Trophoblast cell (in vitro differentiated cells and primary cell): Measurements from ENCODE around the gene DNAJC13.
"Not testable (repeated sequence)": the region's sequence is repeated elsewhere in the genome, so short reads cannot be mapped to it uniquely, and the experiment has no call there.

Source experiments
- DNase-seq, 2 donors: peaks; one replicate each; pipeline ENCODE4 v3.0.0-alpha.2; 2016
- H2AFZ ChIP-seq: 2 replicates; pipeline ENCODE4 v1.6.1; 2013; ENCODE audit warnings: low read length, moderate library complexity, mild to moderate bottlenecking; ENCODE audit not compliant: insufficient read depth, poor library complexity
- H2AK5ac ChIP-seq: 2 replicates; pipeline ENCODE4 v1.6.1; 2013; ENCODE audit warnings: mild to moderate bottlenecking, low read length
- H2BK120ac ChIP-seq: 2 replicates; pipeline ENCODE4 v1.6.1; 2013; ENCODE audit warnings: low read length, mild to moderate bottlenecking, moderate library complexity; ENCODE audit not compliant: insufficient read depth, poor library complexity
- H2BK12ac ChIP-seq: 2 replicates; pipeline ENCODE4 v1.6.1; 2013; ENCODE audit warnings: mild to moderate bottlenecking, low read length, moderate library complexity
- H2BK5ac ChIP-seq: 2 replicates; pipeline ENCODE4 v1.6.1; 2013; ENCODE audit warnings: low read length, low read depth, moderate library complexity, mild to moderate bottlenecking; ENCODE audit not compliant: poor library complexity
- H3K14ac ChIP-seq: 2 replicates; pipeline ENCODE4 v1.6.1; 2013; ENCODE audit warnings: mild to moderate bottlenecking, low read length
- H3K18ac ChIP-seq: 2 replicates; pipeline ENCODE4 v1.6.1; 2013; ENCODE audit warnings: mild to moderate bottlenecking, low read length
- H3K23ac ChIP-seq: 2 replicates; pipeline ENCODE4 v1.6.1; 2013; ENCODE audit warnings: low read length
- H3K27ac ChIP-seq: 2 replicates; pipeline ENCODE4 v1.5.1; 2013; ENCODE audit warnings: low read depth, mild to moderate bottlenecking, inconsistent platforms, low read length, moderate library complexity
- H3K27me3 ChIP-seq: 2 replicates; pipeline ENCODE4 v1.6.1; 2013; ENCODE audit warnings: inconsistent platforms, mild to moderate bottlenecking, low read length, moderate library complexity; ENCODE audit not compliant: insufficient read depth
- H3K36me3 ChIP-seq, 2 experiments: 1 replicate in 1 of 2; 2 replicates in 1 of 2; pipeline ENCODE4 v1.6.1; 2013; ENCODE audit warnings: low read length in 2 of 2, mild to moderate bottlenecking in 2 of 2, moderate library complexity in 1 of 2; ENCODE audit not compliant: insufficient read depth in 2 of 2, control insufficient read depth in 1 of 2
- H3K4ac ChIP-seq: 2 replicates; pipeline ENCODE4 v1.6.1; 2013; ENCODE audit warnings: low read depth, mild to moderate bottlenecking, low read length, moderate library complexity
- H3K4me1 ChIP-seq, 2 experiments: 1 replicate in 1 of 2; 2 replicates in 1 of 2; pipeline ENCODE4 v1.6.1; 2013; ENCODE audit warnings: low read length in 2 of 2, mild to moderate bottlenecking in 2 of 2, moderate library complexity in 1 of 2; ENCODE audit not compliant: insufficient read depth in 2 of 2, control insufficient read depth in 1 of 2
- H3K4me2 ChIP-seq: 2 replicates; pipeline ENCODE4 v1.6.1; 2013; ENCODE audit warnings: inconsistent platforms, mild to moderate bottlenecking, low read length, moderate library complexity
- H3K4me3 ChIP-seq: 2 replicates; pipeline ENCODE4 v1.5.1; 2013; ENCODE audit warnings: mild to moderate bottlenecking, low read depth, low read length, inconsistent platforms
- H3K79me1 ChIP-seq: one replicate; pipeline ENCODE4 v1.6.1; 2013; ENCODE audit warnings: low read length
- H3K79me2 ChIP-seq: 2 replicates; pipeline ENCODE4 v1.6.1; 2013; ENCODE audit warnings: low read length, mild to moderate bottlenecking; ENCODE audit not compliant: control insufficient read depth, insufficient read depth, poor library complexity
- H3K9ac ChIP-seq: 2 replicates; pipeline ENCODE4 v1.6.1; 2013; ENCODE audit warnings: mild to moderate bottlenecking, low read length
- H3K9me3 ChIP-seq: 2 replicates; pipeline ENCODE4 v1.6.1; 2013; ENCODE audit warnings: low read depth, mild to moderate bottlenecking, control low read depth, inconsistent platforms, low read length; ENCODE audit not compliant: insufficient read depth
- H4K12ac ChIP-seq: 2 replicates; pipeline ENCODE4 v1.6.1; 2013; ENCODE audit warnings: low read depth, mild to moderate bottlenecking, low read length, moderate library complexity
- H4K8ac ChIP-seq: 2 replicates; pipeline ENCODE4 v1.6.1; 2013; ENCODE audit warnings: low read depth, mild to moderate bottlenecking, low read length, moderate library complexity
- H4K91ac ChIP-seq: one replicate; pipeline ENCODE4 v1.6.1; 2013; ENCODE audit warnings: low read depth, mild to moderate bottlenecking, low read length, moderate library complexity
- WGBS: extraction: QIAGEN DNeasy Blood & Tissue Kit; methylation state at CpG from one replicate; pipeline ENCODE4 v1.1.7; 2013; ENCODE audit warnings: missing lambda C conversion rate; ENCODE audit not compliant: insufficient read length, insufficient coverage; ENCODE audit errors: extremely low coverage; 5-methylcytosine and 5-hydroxymethylcytosine counted together

DNAJC13 gene

GRCh38 chr3:132392675-132393074 is 24.6 kb upstream of the DNAJC13 start:
- H3K4ac ChIP-seq, H3K9me3 ChIP-seq, H3K4me1 ChIP-seq, H2BK12ac ChIP-seq, H3K79me1 ChIP-seq, H3K36me3 ChIP-seq, H2AK5ac ChIP-seq, H2BK5ac ChIP-seq, H2BK120ac ChIP-seq, H4K8ac ChIP-seq, H3K14ac ChIP-seq, H3K23ac ChIP-seq, H3K27me3 ChIP-seq, DNase-seq, H2AFZ ChIP-seq, H3K79me2 ChIP-seq, H3K9ac ChIP-seq, H4K91ac ChIP-seq, H3K4me3 ChIP-seq, H3K27ac ChIP-seq, H4K12ac ChIP-seq, H3K4me2 ChIP-seq, H3K18ac ChIP-seq: not testable (repeated sequence)
- WGBS = no CpG with 5 or more reads among the region's 1 CpG

- Histone ChIP-seq H2AFZ (no peak overlapping the region), H2AK5ac (no peak overlapping the region), H3K18ac (no peak overlapping the region), H4K8ac (no peak overlapping the region), H3K4me1 (no peaks in the 10 kb centered on the region), H3K27me3 (no peaks in the 10 kb centered on the region), H4K12ac (no peak overlapping the region), H2BK120ac (no peak overlapping the region), H2BK5ac (no peak overlapping the region), H3K36me3 (no peaks in the 10 kb centered on the region), H3K14ac (no peak overlapping the region), H3K9ac (no peak overlapping the region), H3K27ac (no peak overlapping the region), H4K91ac (no peak overlapping the region), H3K4me3 (no peak overlapping the region), H2BK12ac (no peak overlapping the region), H3K79me1 (no peaks in the 10 kb centered on the region), H3K4me2 (no peak overlapping the region), H3K4ac (no peak overlapping the region), H3K79me2 (no peaks in the 10 kb centered on the region), H3K23ac (no peak overlapping the region), H3K9me3 (no peaks in the 10 kb centered on the region)
- DNase-seq = no peak
- no CpG with 5 or more reads among the region's 2 CpGs for WGBS
Observed at GRCh38 chr3:132394320-132394719, 23.0 kb upstream of the DNAJC13 start.

- no peak for DNase-seq
- Histone ChIP-seq H3K23ac (no peak overlapping the region), H3K9me3 (no peaks in the 10 kb centered on the region), H3K36me3 (no peaks in the 10 kb centered on the region), H3K27ac (no peak overlapping the region), H3K9ac (no peak overlapping the region), H3K4me1 (no peaks in the 10 kb centered on the region), H4K12ac (no peak overlapping the region), H3K79me1 (no peaks in the 10 kb centered on the region), H3K18ac (no peak overlapping the region), H4K91ac (no peak overlapping the region), H3K79me2 (no peaks in the 10 kb centered on the region), H3K27me3 (no peaks in the 10 kb centered on the region), H2BK120ac (no peak overlapping the region), H2AFZ (no peak overlapping the region), H3K4ac (no peak overlapping the region), H3K4me3 (no peak overlapping the region), H3K14ac (no peak overlapping the region), H2BK5ac (no peak overlapping the region), H3K4me2 (no peak overlapping the region), H4K8ac (no peak overlapping the region), H2AK5ac (no peak overlapping the region), H2BK12ac (no peak overlapping the region)
- WGBS = no CpG with 5 or more reads among the region's 1 CpG
Observed at GRCh38 chr3:132395126-132395525, 22.2 kb upstream of the DNAJC13 start.

GRCh38 chr3:132396255-132396654 is 21.0 kb upstream of the DNAJC13 start:
- WGBS = no CpG with 5 or more reads among the region's 24 CpGs
- H3K4ac ChIP-seq = no peak overlapping the region
- H2BK120ac ChIP-seq = no peak overlapping the region
- H2BK5ac ChIP-seq = no peak overlapping the region
- no peak overlapping the region for H2AK5ac ChIP-seq
- H3K4me3 ChIP-seq = no peak overlapping the region
- no peak overlapping the region for H3K9ac ChIP-seq
- no peak overlapping the region for H3K4me2 ChIP-seq
- H3K4me1 ChIP-seq = no peaks in the 10 kb centered on the region
- no peaks in the 10 kb centered on the region for H3K9me3 ChIP-seq
- no peak overlapping the region for H2AFZ ChIP-seq
- H3K14ac ChIP-seq = no peak overlapping the region
- H3K27me3 ChIP-seq = no peaks in the 10 kb centered on the region
- H2BK12ac ChIP-seq = no peak overlapping the region
- H4K8ac ChIP-seq = no peak overlapping the region
- no peak overlapping the region for H4K91ac ChIP-seq
- H3K27ac ChIP-seq = no peak overlapping the region
- H3K36me3 ChIP-seq = no peaks in the 10 kb centered on the region
- H3K23ac ChIP-seq = no peak overlapping the region
- no peak overlapping the region for H3K18ac ChIP-seq
- no peaks in the 10 kb centered on the region for H3K79me1 ChIP-seq
- no peak overlapping the region for H4K12ac ChIP-seq
- no peak for DNase-seq
- no peaks in the 10 kb centered on the region for H3K79me2 ChIP-seq
